HG02610 (cell line): ENCODE measurements around the gene SETD4.
"Not testable (repeated sequence)": the region's sequence is repeated elsewhere in the genome, so short reads cannot be mapped to it uniquely, and the experiment has no call there.

Source experiments
- ATAC-seq: cut with Tn5 transposase; IDR thresholded peaks from one replicate; pipeline ENCODE4 v1.9.1; 2021; ENCODE audit warnings: mild to moderate bottlenecking, moderate library complexity; ENCODE audit not compliant: unreplicated experiment

Gene SETD4

GRCh38 chr21:36060159-36060921, at the start of gene SETD4:
SETD4 (minus strand) TSS chr21:36060526; CDS start chr21:36058888, 1,638 bp downstream.
- peak; percentile 89 for ATAC-seq

GRCh38 chr21:36109868-36110267, 49.5 kb upstream of the SETD4 start:
- no peak for ATAC-seq

- ATAC-seq, result no peak
Observed at GRCh38 chr21:36105327-36105842, 45.1 kb upstream of the SETD4 start.

GRCh38 chr21:36104317-36105300, 44.3 kb upstream of the SETD4 start:
- ATAC-seq, result no peak

GRCh38 chr21:36103434-36103833, 43.1 kb upstream of the SETD4 start:
- ATAC-seq, result no peak

- no peak for ATAC-seq
Observed at GRCh38 chr21:36100971-36101641, 40.8 kb upstream of the SETD4 start.

- not testable (repeated sequence) for ATAC-seq
Observed at GRCh38 chr21:36099695-36100211, 39.4 kb upstream of the SETD4 start.

- ATAC-seq, result no peak
Observed at GRCh38 chr21:36099000-36099399, 38.7 kb upstream of the SETD4 start.

- no peak for ATAC-seq
Observed at GRCh38 chr21:36098182-36098532, 37.8 kb upstream of the SETD4 start.

GRCh38 chr21:36097427-36098181, 37.3 kb upstream of the SETD4 start:
- peak; percentile 40 for ATAC-seq

- no peak for ATAC-seq
Observed at GRCh38 chr21:36096398-36097290, 36.3 kb upstream of the SETD4 start.

- ATAC-seq, result no peak
Observed at GRCh38 chr21:36093512-36093911, 33.2 kb upstream of the SETD4 start.

- no peak for ATAC-seq
Observed at GRCh38 chr21:36092681-36093080, 32.4 kb upstream of the SETD4 start.

- no peak for ATAC-seq
Observed at GRCh38 chr21:36089946-36090345, 29.6 kb upstream of the SETD4 start.

- no peak for ATAC-seq
Observed at GRCh38 chr21:36087362-36088138, 27.2 kb upstream of the SETD4 start.

GRCh38 chr21:36082237-36082664, 21.9 kb upstream of the SETD4 start:
- ATAC-seq, result no peak

- ATAC-seq, result no peak
Observed at GRCh38 chr21:36080386-36080785, 20.1 kb upstream of the SETD4 start.

- no peak for ATAC-seq
Observed at GRCh38 chr21:36079671-36080070, 19.3 kb upstream of the SETD4 start.
